ENCODE results near the gene MTF1.
"Not testable (repeated sequence)": the region's sequence is repeated elsewhere in the genome, so short reads cannot be mapped to it uniquely, and the experiment has no call there.

DNA sequence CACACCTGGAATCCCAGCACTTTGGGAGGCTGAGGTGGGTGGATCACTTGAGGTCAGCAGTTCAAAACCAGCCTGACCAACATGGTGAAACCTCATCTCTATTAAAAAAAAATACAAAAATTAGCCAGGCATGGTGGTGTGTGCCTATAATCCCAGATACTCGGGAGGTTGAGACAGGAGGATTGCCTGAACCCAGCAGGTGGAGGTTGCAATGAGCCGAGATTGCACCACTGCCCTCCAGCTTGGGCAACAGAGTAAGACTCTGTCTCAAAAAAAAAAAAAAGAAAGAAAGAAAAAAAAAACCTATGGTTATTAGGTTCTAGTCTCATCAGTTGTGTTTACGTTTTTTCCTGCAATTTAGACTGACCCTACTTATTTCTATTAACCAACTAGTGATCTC, 47.2 kb upstream of the MTF1 start:
- not testable (repeated sequence) for TF ChIP-seq ZBTB7A (tag by site-specific recombination; IDR thresholded peaks at IDR 0.05; ENCODE audit: low read depth); ZNF335 (tag by site-specific recombination; conservative IDR thresholded peaks at IDR 0.05); ZNF514 (tag by site-specific recombination; IDR thresholded peaks at IDR 0.05); CTCF (tag by site-specific recombination; IDR thresholded peaks at IDR 0.05); ZNF24 (tag by site-specific recombination; IDR thresholded peaks at IDR 0.05); ZNF174 (tag by site-specific recombination; IDR thresholded peaks at IDR 0.05); ZNF155 (tag by site-specific recombination; IDR thresholded peaks at IDR 0.05); ZNF621 (tag by site-specific recombination; IDR thresholded peaks at IDR 0.05); ZNF596 (tag by site-specific recombination; IDR thresholded peaks at IDR 0.05)
- TF ChIP-seq, protein P1, sequence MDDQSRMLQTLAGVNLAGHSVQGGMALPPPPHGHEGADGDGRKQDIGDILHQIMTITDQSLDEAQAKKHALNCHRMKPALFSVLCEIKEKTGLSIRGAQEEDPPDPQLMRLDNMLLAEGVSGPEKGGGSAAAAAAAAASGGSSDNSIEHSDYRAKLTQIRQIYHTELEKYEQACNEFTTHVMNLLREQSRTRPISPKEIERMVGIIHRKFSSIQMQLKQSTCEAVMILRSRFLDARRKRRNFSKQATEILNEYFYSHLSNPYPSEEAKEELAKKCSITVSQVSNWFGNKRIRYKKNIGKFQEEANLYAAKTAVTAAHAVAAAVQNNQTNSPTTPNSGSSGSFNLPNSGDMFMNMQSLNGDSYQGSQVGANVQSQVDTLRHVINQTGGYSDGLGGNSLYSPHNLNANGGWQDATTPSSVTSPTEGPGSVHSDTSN (CRISPR knock-in tag; IDR thresholded peaks at IDR 0.05): not testable (repeated sequence)
